GM12878 (cell line): ENCODE data around the gene DNAH11. TPM values are rescaled to one million over a fixed set of nuclear protein-coding genes. Genes with fewer than 3 reads are reported as not detected.
A peak's percentile ranks its signal among the peaks of the same experiment; 100 is the strongest.

Source experiments
- ATAC-seq: fragments of 200-7000 bp; cut with Tn5 transposase; 3 replicates; pipeline ENCODE4 v1.9.1; 2020; ENCODE audit warnings: mild to moderate bottlenecking, moderate library complexity
- BruUV-seq: library from RNA; stranded (reverse); fragments of 400-500 nt; replicated peaks from 2 replicates; lab custom pipeline; 2021; lab: Mats Ljungman, UMichigan
- CTCF ChIA-PET: fragments of 300-600 bp; sonication (Branson Sonifier 250); formaldehyde crosslinking; extraction: SDS; loops from one replicate; lab custom pipeline; 2021; ENCODE audit warnings: inconsistent platforms; lab: Yijun Ruan, JAX
- POLR2A ChIA-PET: fragments of 350-600 bp; formaldehyde crosslinking; extraction: SDS; loops from one replicate; lab custom pipeline; 2021; ENCODE audit warnings: inconsistent platforms; lab: Charles Lee
- RAD21 ChIA-PET: fragments of 300-600 bp; sonication (Branson Sonifier 250); formaldehyde crosslinking; loops from one replicate; lab custom pipeline; 2023; ENCODE audit warnings: antibody characterized with exemption; ENCODE audit not compliant: unreplicated experiment; lab: Charles Lee
- SMC1A ChIA-PET: fragments of 300-600 bp; sonication (Branson Sonifier 250); formaldehyde crosslinking; loops from one replicate; lab custom pipeline; 2023; ENCODE audit not compliant: unreplicated experiment, uncharacterized antibody; lab: Charles Lee
- DNase-seq: peaks from one replicate; pipeline ENCODE4 v3.0.0-alpha.2; 2011; ENCODE audit warnings: low read depth, low spot score
- FAIRE-seq: peaks from 3 replicates; lab custom pipeline; 2011; peaks lifted over from hg19 to GRCh38; lab: Jason Lieb, UNC
- H2AFZ ChIP-seq: 2 replicates; pipeline ENCODE4 v1.6.0; 2011; ENCODE audit warnings: low read depth, low read length, control low read depth; ENCODE audit not compliant: control insufficient read depth
- H3K27ac ChIP-seq: 2 replicates; pipeline ENCODE4 v1.5.1; 2011; ENCODE audit warnings: control low read depth; ENCODE audit not compliant: control insufficient read depth, insufficient read depth
- H3K27me3 ChIP-seq, 2 experiments: replicated peaks in 1 of 2; 2 replicates each; pipeline versions ENCODE4 v1.6.0 to v1.6.1; 2011; ENCODE audit warnings: low read length in 1 of 2; ENCODE audit not compliant: control insufficient read depth in 2 of 2, insufficient read depth in 2 of 2
- H3K36me3 ChIP-seq, 2 experiments: 2 replicates each; pipeline ENCODE4 v1.5.1; 2011; ENCODE audit warnings: low read length in 1 of 2; ENCODE audit not compliant: control insufficient read depth in 2 of 2, insufficient read depth in 2 of 2
- H3K4me1 ChIP-seq: 2 replicates; pipeline ENCODE4 v1.6.1; 2011; ENCODE audit warnings: mild to moderate bottlenecking, low read length, moderate library complexity, mixed read lengths; ENCODE audit not compliant: control insufficient read depth, insufficient read depth
- H3K4me2 ChIP-seq: 2 replicates; pipeline ENCODE4 v1.6.0; 2011; ENCODE audit warnings: control low read depth; ENCODE audit not compliant: control insufficient read depth, insufficient read depth
- H3K4me3 ChIP-seq: fragments of 200-600 bp; sonication (generic); 2 replicates; pipeline ENCODE4 v1.5.1; 2016
- H3K79me2 ChIP-seq: 2 replicates; pipeline ENCODE4 v1.6.0; 2011; ENCODE audit warnings: low read length; ENCODE audit not compliant: control insufficient read depth, insufficient read depth
- H3K9ac ChIP-seq: 2 replicates; pipeline ENCODE4 v1.8.0; 2011; ENCODE audit warnings: low read length, control low read depth, mixed read lengths; ENCODE audit not compliant: control insufficient read depth, insufficient read depth
- H3K9me3 ChIP-seq: replicated peaks from 3 replicates; pipeline ENCODE4 v1.5.1; 2011; ENCODE audit warnings: mild to moderate bottlenecking, low read length; ENCODE audit not compliant: control insufficient read depth, insufficient read depth
- H4K20me1 ChIP-seq: 2 replicates; pipeline ENCODE4 v1.6.0; 2011; ENCODE audit not compliant: control insufficient read depth, insufficient read depth
- ASH2L ChIP-seq: fragments of 300-600, 200-600 bp; sonication (generic); IDR thresholded peaks from 2 replicates; pipeline ENCODE4 v1.6.1; 2017; ENCODE audit warnings: low read depth, mild to moderate bottlenecking, borderline replicate concordance
- CBX5 ChIP-seq: sonication (generic); IDR thresholded peaks from 2 replicates; pipeline ENCODE4 v1.6.1; 2016; ENCODE audit warnings: low read depth, moderate library complexity, mild to moderate bottlenecking, inconsistent platforms
- CHD2 ChIP-seq: IDR thresholded peaks from 2 replicates; pipeline ENCODE4 v1.6.1; 2011; ENCODE audit warnings: low read depth, low read length, improper control_type of control experiment, borderline replicate concordance
- CHD4 ChIP-seq: fragments of 200-600 bp; sonication (generic); IDR thresholded peaks from 2 replicates; pipeline ENCODE4 v1.6.1; 2016; ENCODE audit warnings: mild to moderate bottlenecking
- EP300 ChIP-seq, 2 experiments: fragments of 150-350 bp in 1 of 2; IDR thresholded peaks; 2 replicates each; pipeline ENCODE4 v1.6.1; 2011 to 2012; ENCODE audit warnings: low read depth in 2 of 2, low read length in 2 of 2, borderline replicate concordance in 1 of 2, improper control_type of control experiment in 1 of 2, inconsistent platforms in 1 of 2; ENCODE audit not compliant: control insufficient read depth in 1 of 2
- HDAC6 ChIP-seq: fragments of 200-600 bp; sonication (generic); IDR thresholded peaks from one replicate; pipeline ENCODE4 v1.8.0; 2017; ENCODE audit warnings: antibody characterized with exemption; ENCODE audit not compliant: unreplicated experiment
- NFYB ChIP-seq: IDR thresholded peaks from 2 replicates; pipeline ENCODE4 v1.6.1; 2011; ENCODE audit warnings: low read depth, mild to moderate bottlenecking, low read length, improper control_type of control experiment, moderate library complexity; ENCODE audit not compliant: insufficient read depth
- NR2C2 ChIP-seq: IDR thresholded peaks from 2 replicates; pipeline ENCODE4 v1.6.1; 2011; ENCODE audit warnings: borderline replicate concordance, low read depth; ENCODE audit not compliant: control insufficient read depth, insufficient read length
- POLR2AphosphoS2 ChIP-seq: IDR thresholded peaks from 2 replicates; pipeline ENCODE4 v1.6.1; 2011; ENCODE audit warnings: low read depth, mild to moderate bottlenecking, low read length, improper control_type of control experiment, moderate library complexity
- RAD51 ChIP-seq: fragments of 450-650 bp; IDR thresholded peaks from 2 replicates; pipeline ENCODE4 v1.6.1; 2016; ENCODE audit warnings: moderate library complexity, mild to moderate bottlenecking, inconsistent platforms
- SIN3A ChIP-seq: IDR thresholded peaks from 2 replicates; pipeline ENCODE4 v1.6.1; 2012; ENCODE audit warnings: low read depth, low read length, improper control_type of control experiment
- TCF12 ChIP-seq: IDR thresholded peaks from 2 replicates; pipeline ENCODE4 v1.6.1; 2011; ENCODE audit warnings: low read depth, mild to moderate bottlenecking, low read length
- YY1 ChIP-seq: IDR thresholded peaks from 2 replicates; pipeline ENCODE4 v1.6.1; 2011; ENCODE audit warnings: low read depth, mild to moderate bottlenecking, low read length
- WGBS: methylation state at CpG from one replicate; pipeline ENCODE4 v1.1.6; 2016; ENCODE audit warnings: low lambda C conversion rate; ENCODE audit not compliant: insufficient replicate concordance, insufficient coverage; ENCODE audit errors: missing lambda C conversion rate; 5-methylcytosine and 5-hydroxymethylcytosine counted together
- in situ Hi-C: fragments of 300-500 bp; cut with MboI; formaldehyde crosslinking; loops from 9 replicates; pipeline ENCODE4 v1.14.3; 2018; ENCODE audit warnings: mixed read lengths
- intact Hi-C: fragments of 100-400 bp; cut with micrococcal nuclease; formaldehyde crosslinking; loops from one replicate; pipeline ENCODE4 v1.14.2; 2022; ENCODE audit not compliant: unreplicated experiment
- polyA plus RNA-seq, 11 experiments: library from polyadenylated mRNA; depleted of rRNA in 4 of 11; unstranded in 6 of 11; stranded (reverse) in 5 of 11; fragments of >200 nt; fragmentation: Nextera tagmentation in 4 of 11; fragmentation: Illumina TruSeq in 1 of 11; extraction: Ambion mirVana in 4 of 11; extraction: Trizol in 1 of 11; gene quantifications; 1 replicate in 1 of 11; 2 replicates in 10 of 11; pipeline versions ENCODE4 v1.2.1 to v1.2.3, GENCODE V29; 2011 to 2016; ENCODE audit warnings: inconsistent platforms in 2 of 11, missing spikeins in 2 of 11, low read depth in 1 of 11
- total RNA-seq, 4 experiments: library from RNA; depleted of rRNA in 3 of 4; stranded (reverse); fragments of >200 nt in 3 of 4; fragmentation: Illumina TruSeq in 1 of 4; extraction: Trizol in 1 of 4; gene quantifications; 2 replicates each; pipeline versions ENCODE4 v1.2.1 to v1.2.3, GENCODE V29; 2013 to 2021
- TF ChIP-seq, protein P1 (sequence below): fragments of 450-650 bp; IDR thresholded peaks from 2 replicates; pipeline ENCODE4 v1.6.1; 2017; ENCODE audit warnings: mild to moderate bottlenecking, moderate library complexity
- TF ChIP-seq, protein P2 (sequence below): IDR thresholded peaks from 2 replicates; pipeline ENCODE4 v1.6.1; 2012; ENCODE audit warnings: low read length, inconsistent platforms
- TF ChIP-seq, protein P3 (sequence below): IDR thresholded peaks from 2 replicates; pipeline ENCODE4 v1.6.1; 2012; ENCODE audit warnings: low read depth, low read length, improper control_type of control experiment

The DNAH11 gene
- total and polyA plus RNA-seq, 10 of the 15 experiments (the other 5 are each of a cell fraction or from before 2014, with no cell fraction given) = 0.03 to 0.56 (median 0.10) TPM

DNA sequence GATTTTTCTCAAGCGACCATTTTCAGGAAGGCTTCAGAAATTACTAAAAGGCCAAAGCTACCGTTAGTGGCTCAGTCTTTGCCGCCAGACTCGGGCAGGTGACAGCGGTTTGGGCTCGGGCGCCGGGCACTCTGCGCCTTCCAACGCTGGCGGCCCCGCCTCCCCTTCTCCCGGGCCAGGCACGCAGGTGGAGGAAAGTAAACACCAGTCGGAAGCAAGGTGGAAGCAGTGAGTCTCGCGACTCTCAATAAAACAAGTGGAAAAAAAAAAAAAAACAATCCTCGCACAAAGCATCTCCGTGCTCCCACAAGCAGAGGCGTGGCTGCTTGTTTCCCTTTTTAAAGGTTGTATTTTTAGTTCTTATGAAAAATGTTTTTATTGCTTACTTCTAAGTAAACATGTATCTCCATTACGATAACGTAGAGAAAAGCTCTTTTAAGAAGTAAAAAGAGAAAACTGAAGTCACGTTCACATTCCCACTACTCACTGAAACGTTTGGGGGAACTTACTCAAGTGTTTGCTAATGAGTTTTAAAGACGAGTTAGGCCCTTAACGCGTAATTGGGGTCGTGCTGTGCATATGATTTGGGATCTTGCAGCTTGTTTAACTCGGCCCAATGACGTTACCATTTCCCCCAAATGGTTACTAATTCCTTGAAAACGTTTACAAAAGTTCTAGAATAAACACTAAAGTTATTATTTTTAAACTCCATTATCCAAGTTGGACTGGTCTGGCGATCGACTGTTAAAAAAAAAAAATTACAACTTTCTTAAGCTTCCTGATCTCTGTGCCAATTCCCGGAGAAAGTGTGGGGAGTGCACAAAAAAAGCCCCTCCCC, 402.0 kb downstream of the DNAH11 start:
- ChIA-PET CTCF (interaction anchor here (0.6 to 2.7 kb wide), 11 partner anchors 9 to 510 kb away, joined by 3 to 11 read pairs (median 4); no protein-coding TSS in a partner anchor), POLR2A (interaction anchor here (0.6 to 1.2 kb wide), 9 partner anchors 21 to 621 kb away, joined by 3 to 5 read pairs (median 4); no protein-coding TSS in a partner anchor), SMC1A (interaction anchor here (0.6 to 9.9 kb wide), 14 partner anchors 8 to 688 kb away, joined by 3 to 96 read pairs (median 3); no protein-coding TSS in a partner anchor), RAD21 (interaction anchor here (0.7 to 2.2 kb wide), 8 partner anchors 8 to 138 kb away, joined by 3 to 11 read pairs (median 5); no protein-coding TSS in a partner anchor)
- DNase-seq = no peak
- peak overlapping the region; percentile 85 for H3K27ac ChIP-seq
- H3K27me3 ChIP-seq = no peaks in the 10 kb centered on the region
- H3K79me2 ChIP-seq = peaks cover 20% of the 10 kb centered on the region
- H3K9ac ChIP-seq = peak overlapping the region; percentile 71
- H3K9me3 ChIP-seq = no peaks in the 10 kb centered on the region
- H3K4me1 ChIP-seq = peaks cover 52% of the 10 kb centered on the region
- BruUV-seq = TSS peak; percentile 52
- peak overlapping the region; percentile 69 for H3K4me2 ChIP-seq
- peak overlapping the region; percentile 99 for H2AFZ ChIP-seq
- H3K4me3 ChIP-seq = peak overlapping the region; percentile 80
- intact Hi-C loops = loop anchor here (2.0 to 10.0 kb wide), 3 partner anchors 22 to 590 kb away; no protein-coding TSS in a partner anchor
- FAIRE-seq = no peak
- ATAC-seq = peak; percentile 4; the same call in 1 of the 3 replicates
- in situ Hi-C loops = loop anchor here (10.0 to 25.0 kb wide), 3 partner anchors 590 to 1708 kb away; partner anchors contain the start of gene HYCC1
- H3K36me3 ChIP-seq = no peaks in the 10 kb centered on the region
- H4K20me1 ChIP-seq = no peaks in the 10 kb centered on the region
- WGBS = under 1% methylated on average over 34 of the region's 34 CpGs
- TF ChIP-seq TCF12 = no peak
- no peak for TF ChIP-seq ASH2L
- TF ChIP-seq CBX5 = 0 out of 2 replicates have a peak, but pooled peaks have one; percentile 20
- no peak for TF ChIP-seq EP300 (IDR thresholded peaks at IDR 0.05; ENCODE audit: borderline replicate concordance in 1 of 2, control insufficient read depth in 1 of 2, low read depth in 2 of 2, low read length in 2 of 2)
- TF ChIP-seq RAD51 = no peak
- TF ChIP-seq, protein P1, sequence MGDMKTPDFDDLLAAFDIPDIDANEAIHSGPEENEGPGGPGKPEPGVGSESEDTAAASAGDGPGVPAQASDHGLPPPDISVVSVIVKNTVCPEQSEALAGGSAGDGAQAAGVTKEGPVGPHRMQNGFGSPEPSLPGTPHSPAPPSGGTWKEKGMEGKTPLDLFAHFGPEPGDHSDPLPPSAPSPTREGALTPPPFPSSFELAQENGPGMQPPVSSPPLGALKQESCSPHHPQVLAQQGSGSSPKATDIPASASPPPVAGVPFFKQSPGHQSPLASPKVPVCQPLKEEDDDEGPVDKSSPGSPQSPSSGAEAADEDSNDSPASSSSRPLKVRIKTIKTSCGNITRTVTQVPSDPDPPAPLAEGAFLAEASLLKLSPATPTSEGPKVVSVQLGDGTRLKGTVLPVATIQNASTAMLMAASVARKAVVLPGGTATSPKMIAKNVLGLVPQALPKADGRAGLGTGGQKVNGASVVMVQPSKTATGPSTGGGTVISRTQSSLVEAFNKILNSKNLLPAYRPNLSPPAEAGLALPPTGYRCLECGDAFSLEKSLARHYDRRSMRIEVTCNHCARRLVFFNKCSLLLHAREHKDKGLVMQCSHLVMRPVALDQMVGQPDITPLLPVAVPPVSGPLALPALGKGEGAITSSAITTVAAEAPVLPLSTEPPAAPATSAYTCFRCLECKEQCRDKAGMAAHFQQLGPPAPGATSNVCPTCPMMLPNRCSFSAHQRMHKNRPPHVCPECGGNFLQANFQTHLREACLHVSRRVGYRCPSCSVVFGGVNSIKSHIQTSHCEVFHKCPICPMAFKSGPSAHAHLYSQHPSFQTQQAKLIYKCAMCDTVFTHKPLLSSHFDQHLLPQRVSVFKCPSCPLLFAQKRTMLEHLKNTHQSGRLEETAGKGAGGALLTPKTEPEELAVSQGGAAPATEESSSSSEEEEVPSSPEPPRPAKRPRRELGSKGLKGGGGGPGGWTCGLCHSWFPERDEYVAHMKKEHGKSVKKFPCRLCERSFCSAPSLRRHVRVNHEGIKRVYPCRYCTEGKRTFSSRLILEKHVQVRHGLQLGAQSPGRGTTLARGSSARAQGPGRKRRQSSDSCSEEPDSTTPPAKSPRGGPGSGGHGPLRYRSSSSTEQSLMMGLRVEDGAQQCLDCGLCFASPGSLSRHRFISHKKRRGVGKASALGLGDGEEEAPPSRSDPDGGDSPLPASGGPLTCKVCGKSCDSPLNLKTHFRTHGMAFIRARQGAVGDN = 0 out of 2 replicates have a peak, but pooled peaks have one; percentile 33
- no peak for TF ChIP-seq NFYB
- TF ChIP-seq, protein P2, sequence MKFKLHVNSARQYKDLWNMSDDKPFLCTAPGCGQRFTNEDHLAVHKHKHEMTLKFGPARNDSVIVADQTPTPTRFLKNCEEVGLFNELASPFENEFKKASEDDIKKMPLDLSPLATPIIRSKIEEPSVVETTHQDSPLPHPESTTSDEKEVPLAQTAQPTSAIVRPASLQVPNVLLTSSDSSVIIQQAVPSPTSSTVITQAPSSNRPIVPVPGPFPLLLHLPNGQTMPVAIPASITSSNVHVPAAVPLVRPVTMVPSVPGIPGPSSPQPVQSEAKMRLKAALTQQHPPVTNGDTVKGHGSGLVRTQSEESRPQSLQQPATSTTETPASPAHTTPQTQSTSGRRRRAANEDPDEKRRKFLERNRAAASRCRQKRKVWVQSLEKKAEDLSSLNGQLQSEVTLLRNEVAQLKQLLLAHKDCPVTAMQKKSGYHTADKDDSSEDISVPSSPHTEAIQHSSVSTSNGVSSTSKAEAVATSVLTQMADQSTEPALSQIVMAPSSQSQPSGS = 0 out of 2 replicates have a peak, but pooled peaks have one; percentile 45
- TF ChIP-seq CHD4 = no peak
- TF ChIP-seq NR2C2 = no peak
- TF ChIP-seq CHD2 = no peak
- no peak for TF ChIP-seq POLR2AphosphoS2
- no peak; the same call in 1 of the 2 replicates for TF ChIP-seq SIN3A
- TF ChIP-seq YY1 = 0 out of 2 replicates have a peak, but pooled peaks have one; percentile 22
- TF ChIP-seq, protein P3, sequence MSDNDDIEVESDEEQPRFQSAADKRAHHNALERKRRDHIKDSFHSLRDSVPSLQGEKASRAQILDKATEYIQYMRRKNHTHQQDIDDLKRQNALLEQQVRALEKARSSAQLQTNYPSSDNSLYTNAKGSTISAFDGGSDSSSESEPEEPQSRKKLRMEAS = no peak
- TF ChIP-seq HDAC6 = no peak
